ENCODE measurements around the gene POLR2J. TPM values are rescaled to one million over a fixed set of nuclear protein-coding genes. Genes with fewer than 3 reads are reported as not detected.
"Not testable (repeated sequence)": the region's sequence is repeated elsewhere in the genome, so short reads cannot be mapped to it uniquely, and the experiment has no call there.

Gene POLR2J
- total RNA-seq, 3 donors from 2014 or later (not counting 1 experiment from before 2014, with no cell fraction given), result 35.3 to 44.5 (median 44.5) TPM

- H3K27me3 Mint-ChIP-seq (ENCODE audit: low read depth in 2 of 2); H3K4me1 Mint-ChIP-seq; H3K9me3 Mint-ChIP-seq; H3K4me1 ChIP-seq (ENCODE audit: control insufficient read depth, insufficient read depth, low read length); H3K4me3 Mint-ChIP-seq; H3K27me3 ChIP-seq (ENCODE audit: control insufficient read depth, insufficient read depth, low read length); H3K9me3 ChIP-seq (ENCODE audit: control insufficient read depth, insufficient read depth, low read length); H3K36me3 Mint-ChIP-seq; ATAC-seq; H3K27ac Mint-ChIP-seq; intact Hi-C loops (cut with micrococcal nuclease); H3K4me3 ChIP-seq (ENCODE audit: low read length); DNase-seq; H3K27ac ChIP-seq (ENCODE audit: low read length): not testable (repeated sequence)
- WGBS (ENCODE audit: insufficient coverage), result 60% methylated on average over 2 of the region's 14 CpGs
- peaks cover 18% of the 10 kb centered on the region for H3K36me3 ChIP-seq (ENCODE audit: control insufficient read depth, insufficient read depth, low read length)
Measured at GRCh38 chr7:102474116-102474515, 4.6 kb downstream of the POLR2J start.

GRCh38 chr7:102473271-102473991 lies 5.3 kb downstream of the POLR2J start:
- no peaks in the 10 kb centered on the region for H3K27me3 ChIP-seq (ENCODE audit: control insufficient read depth, insufficient read depth, low read length)
- H3K27me3 Mint-ChIP-seq (ENCODE audit: low read depth in 2 of 2), result no peaks in the 10 kb centered on the region
- H3K4me3 Mint-ChIP-seq, result no peak overlapping the region
- no peaks in the 10 kb centered on the region for H3K9me3 ChIP-seq (ENCODE audit: control insufficient read depth, insufficient read depth, low read length)
- no peaks in the 10 kb centered on the region for H3K4me1 ChIP-seq (ENCODE audit: control insufficient read depth, insufficient read depth, low read length)
- 92% methylated on average over 21 of the region's 23 CpGs for WGBS (ENCODE audit: insufficient coverage)
- DNase-seq (no peak), ATAC-seq (no peak)
- TF ChIP-seq CTCF (IDR thresholded peaks at IDR 0.05), result no peak
- no peaks in the 10 kb centered on the region for H3K36me3 Mint-ChIP-seq
- no peak overlapping the region for H3K4me3 ChIP-seq (ENCODE audit: low read length)
- peaks cover 18% of the 10 kb centered on the region for H3K36me3 ChIP-seq (ENCODE audit: control insufficient read depth, insufficient read depth, low read length)
- H3K4me1 Mint-ChIP-seq, result no peaks in the 10 kb centered on the region
- H3K9me3 Mint-ChIP-seq, result no peaks in the 10 kb centered on the region
- no peak overlapping the region for H3K27ac ChIP-seq (ENCODE audit: low read length)
- no peak overlapping the region for H3K27ac Mint-ChIP-seq
- intact Hi-C loops (cut with micrococcal nuclease), result no loop called here

- no peaks in the 10 kb centered on the region for H3K36me3 Mint-ChIP-seq
- no peak overlapping the region for H3K4me3 ChIP-seq (ENCODE audit: low read length)
- H3K4me1 Mint-ChIP-seq, result no peaks in the 10 kb centered on the region
- no peaks in the 10 kb centered on the region for H3K4me1 ChIP-seq (ENCODE audit: control insufficient read depth, insufficient read depth, low read length)
- H3K36me3 ChIP-seq (ENCODE audit: control insufficient read depth, insufficient read depth, low read length), result peaks cover 26% of the 10 kb centered on the region
- H3K4me3 Mint-ChIP-seq, result no peak overlapping the region
- DNase-seq (no peak), ATAC-seq (no peak)
- H3K27me3 Mint-ChIP-seq (ENCODE audit: low read depth in 2 of 2), result no peaks in the 10 kb centered on the region
- whole genome bisulfite sequencing (ENCODE audit: insufficient coverage), result 84% methylated on average over 28 of the region's 31 CpGs
- no peaks in the 10 kb centered on the region for H3K9me3 ChIP-seq (ENCODE audit: control insufficient read depth, insufficient read depth, low read length)
- no peak overlapping the region for H3K27ac Mint-ChIP-seq
- H3K9me3 Mint-ChIP-seq, result no peaks in the 10 kb centered on the region
- H3K27ac ChIP-seq (ENCODE audit: low read length), result no peak overlapping the region
- no peak for TF ChIP-seq CTCF (IDR thresholded peaks at IDR 0.05)
- no peaks in the 10 kb centered on the region for H3K27me3 ChIP-seq (ENCODE audit: control insufficient read depth, insufficient read depth, low read length)
- intact Hi-C loops (cut with micrococcal nuclease), result no loop called here
Measured at GRCh38 chr7:102472126-102473041, 6.3 kb downstream of the POLR2J start.

GRCh38 chr7:102471791-102472125 lies 7.0 kb downstream of the POLR2J start:
- H3K4me3 Mint-ChIP-seq, result no peak overlapping the region
- no peak for DNase-seq
- Histone ChIP-seq H3K27ac (ENCODE audit: low read length) (no peak overlapping the region), H3K36me3 (ENCODE audit: control insufficient read depth, insufficient read depth, low read length) (peaks cover 26% of the 10 kb centered on the region), H3K4me1 (ENCODE audit: control insufficient read depth, insufficient read depth, low read length) (no peaks in the 10 kb centered on the region), H3K9me3 (ENCODE audit: control insufficient read depth, insufficient read depth, low read length) (no peaks in the 10 kb centered on the region), H3K4me3 (ENCODE audit: low read length) (no peak overlapping the region), H3K27me3 (ENCODE audit: control insufficient read depth, insufficient read depth, low read length) (no peaks in the 10 kb centered on the region)
- no peak for TF ChIP-seq CTCF (IDR thresholded peaks at IDR 0.05)
- H3K27me3 Mint-ChIP-seq (ENCODE audit: low read depth in 2 of 2), result no peaks in the 10 kb centered on the region
- no peak for ATAC-seq
- no peak overlapping the region for H3K27ac Mint-ChIP-seq
- 88% methylated on average over 5 of the region's 6 CpGs for WGBS (ENCODE audit: insufficient coverage)
- H3K4me1 Mint-ChIP-seq, result peaks cover 0 to 6% of the 10 kb centered on the region in 2 donors
- no peaks in the 10 kb centered on the region for H3K36me3 Mint-ChIP-seq
- H3K9me3 Mint-ChIP-seq, result no peaks in the 10 kb centered on the region
- intact Hi-C loops (cut with micrococcal nuclease), result no loop called here

All from natural killer cell (primary cell).